Measurements from ENCODE around the gene CCDC88C. TPM values are rescaled to one million over a fixed set of nuclear protein-coding genes. Genes with fewer than 3 reads are reported as not detected.
A peak's percentile ranks its signal among the peaks of the same experiment; 100 is the strongest.

CCDC88C gene
- total RNA-seq, 1 experiment from 2014 or later = 19.7 TPM

GRCh38 chr14:91350813-91351511, 66.7 kb downstream of the CCDC88C start:
- no peak overlapping the region for H3K9ac ChIP-seq (ENCODE audit: low read length)
- no peak overlapping the region for H3K4me3 ChIP-seq (ENCODE audit: low read length)
- peaks cover 12% of the 10 kb centered on the region for H3K4me1 ChIP-seq (ENCODE audit: insufficient read depth, low read length)
- H3K4me2 ChIP-seq (ENCODE audit: low read length) = no peak overlapping the region
- no peaks in the 10 kb centered on the region for H3K9me2 ChIP-seq (replicated peaks; ENCODE audit: low read length)
- no peak for DNase-seq
- ATAC-seq = no peak
- H4K20me1 ChIP-seq (ENCODE audit: low read length) = no peaks in the 10 kb centered on the region
- peaks cover 10% of the 10 kb centered on the region for H3K79me2 ChIP-seq (ENCODE audit: low read length)
- H3K9me3 ChIP-seq (ENCODE audit: low read length) = no peaks in the 10 kb centered on the region
- intact Hi-C loops (cut with micrococcal nuclease) = no loop called here
- no peak overlapping the region for H3K27ac ChIP-seq (ENCODE audit: low read length)
- no peaks in the 10 kb centered on the region for H3K36me3 ChIP-seq (ENCODE audit: low read depth, low read length)
- no peaks in the 10 kb centered on the region for H3F3A ChIP-seq (ENCODE audit: low read length, unreplicated experiment)
- ChIA-PET POLR2A (ENCODE audit: unreplicated experiment) (no interaction called here), CTCF (no interaction called here)
- TF ChIP-seq EZH2phosphoT487 (IDR thresholded peaks at IDR 0.05; ENCODE audit: borderline replicate concordance, low read length) (no peak), CTCF (conservative IDR thresholded peaks at IDR 0.05; ENCODE audit: low read depth, low read length) (no peak), EZH2 (IDR thresholded peaks at IDR 0.05; ENCODE audit: low read length, unreplicated experiment) (no peak)
- no TSS peak for BruUV-seq (replicated peaks)
- no peaks in the 10 kb centered on the region for H3K27me3 ChIP-seq (ENCODE audit: low read length)
- no peak overlapping the region for H2AFZ ChIP-seq (ENCODE audit: low read length)

DNA sequence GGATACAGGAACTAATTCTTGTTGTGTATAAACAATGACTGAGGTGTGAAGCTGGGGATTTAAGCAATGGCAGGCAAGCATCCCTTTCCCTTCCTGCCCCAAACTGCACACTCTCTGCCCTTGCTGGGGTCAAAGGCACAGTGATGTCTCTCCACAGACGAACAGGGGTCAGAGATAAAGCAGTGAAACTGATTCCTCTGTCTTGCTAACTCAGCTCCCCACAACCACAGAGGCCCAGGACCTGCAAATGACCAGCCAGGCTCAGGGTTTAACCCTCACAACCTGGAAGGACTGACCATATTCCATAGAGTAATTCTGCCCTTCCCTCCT, 67.2 kb downstream of the CCDC88C start:
- intact Hi-C loops (cut with micrococcal nuclease) = no loop called here
- POLR2A ChIA-PET (ENCODE audit: unreplicated experiment) = no interaction called here
- H3F3A ChIP-seq (ENCODE audit: low read length, unreplicated experiment) = no peaks in the 10 kb centered on the region
- peaks cover 16% of the 10 kb centered on the region for H3K4me1 ChIP-seq (ENCODE audit: insufficient read depth, low read length)
- no peaks in the 10 kb centered on the region for H3K27me3 ChIP-seq (ENCODE audit: low read length)
- BruUV-seq (replicated peaks) = no TSS peak
- DNase-seq (no peak), ATAC-seq (no peak)
- no peaks in the 10 kb centered on the region for H3K9me2 ChIP-seq (replicated peaks; ENCODE audit: low read length)
- H3K4me2 ChIP-seq (ENCODE audit: low read length) = no peak overlapping the region
- no peaks in the 10 kb centered on the region for H3K36me3 ChIP-seq (ENCODE audit: low read depth, low read length)
- no peak overlapping the region for H3K9ac ChIP-seq (ENCODE audit: low read length)
- no peaks in the 10 kb centered on the region for H4K20me1 ChIP-seq (ENCODE audit: low read length)
- peaks cover 10% of the 10 kb centered on the region for H3K79me2 ChIP-seq (ENCODE audit: low read length)
- H3K9me3 ChIP-seq (ENCODE audit: low read length) = no peaks in the 10 kb centered on the region
- H2AFZ ChIP-seq (ENCODE audit: low read length) = no peak overlapping the region
- TF ChIP-seq EZH2phosphoT487 (IDR thresholded peaks at IDR 0.05; ENCODE audit: borderline replicate concordance, low read length) = no peak
- TF ChIP-seq EZH2 (IDR thresholded peaks at IDR 0.05; ENCODE audit: low read length, unreplicated experiment) = no peak
- TF ChIP-seq CTCF (conservative IDR thresholded peaks at IDR 0.05; ENCODE audit: low read depth, low read length) = no peak
- no peak overlapping the region for H3K27ac ChIP-seq (ENCODE audit: low read length)
- H3K4me3 ChIP-seq (ENCODE audit: low read length) = no peak overlapping the region
- CTCF ChIA-PET = no interaction called here

- POLR2A ChIA-PET (ENCODE audit: unreplicated experiment) = interaction anchor here (0.5 kb wide), 1 partner anchor 61 kb away, joined by 3 read pairs; no protein-coding TSS in a partner anchor
- Histone ChIP-seq H3K27me3 (ENCODE audit: low read length) (no peaks in the 10 kb centered on the region), H3K27ac (ENCODE audit: low read length) (0 out of 2 replicates have a peak overlapping the region, but pooled peaks have one; percentile 6)
Measured at GRCh38 chr14:91349481-91350074, 68.0 kb downstream of the CCDC88C start.

More at GRCh38 chr14:91349481-91350074, 68.0 kb downstream of the CCDC88C start:
- Histone ChIP-seq H3K9ac (ENCODE audit: low read length) (no peak overlapping the region), H2AFZ (ENCODE audit: low read length) (no peak overlapping the region), H3K36me3 (ENCODE audit: low read depth, low read length) (no peaks in the 10 kb centered on the region), H3K9me2 (replicated peaks; ENCODE audit: low read length) (no peaks in the 10 kb centered on the region), H4K20me1 (ENCODE audit: low read length) (no peaks in the 10 kb centered on the region), H3K4me3 (ENCODE audit: low read length) (no peak overlapping the region), H3K4me2 (ENCODE audit: low read length) (no peak overlapping the region), H3K79me2 (ENCODE audit: low read length) (peaks cover 10% of the 10 kb centered on the region), H3F3A (ENCODE audit: low read length, unreplicated experiment) (no peaks in the 10 kb centered on the region), H3K4me1 (ENCODE audit: insufficient read depth, low read length) (peaks cover 16% of the 10 kb centered on the region), H3K9me3 (ENCODE audit: low read length) (no peaks in the 10 kb centered on the region)
- no peak for TF ChIP-seq EZH2phosphoT487 (IDR thresholded peaks at IDR 0.05; ENCODE audit: borderline replicate concordance, low read length)
- no peak for TF ChIP-seq EZH2 (IDR thresholded peaks at IDR 0.05; ENCODE audit: low read length, unreplicated experiment)
- TF ChIP-seq CTCF (conservative IDR thresholded peaks at IDR 0.05; ENCODE audit: low read depth, low read length) = no peak
- intact Hi-C loops (cut with micrococcal nuclease) = no loop called here
- CTCF ChIA-PET = no interaction called here
- BruUV-seq (replicated peaks) = no TSS peak
- no peak for ATAC-seq
- DNase-seq = no peak

All from PC-3 (cell line).